DOHH2 (cell line): Measurements from ENCODE around the gene CDH4.

ENCODE experiments used
- CTCF ChIP-seq: fragments of 200-600 bp; sonication (generic); IDR thresholded peaks from one replicate; pipeline ENCODE4 v1.5.1; 2014; ENCODE audit warnings: antibody characterized with exemption, mild to moderate bottlenecking, low read depth, low read length; ENCODE audit not compliant: poor library complexity, severe bottlenecking
- EZH2phosphoT487 ChIP-seq: fragments of 200-600 bp; sonication (generic); IDR thresholded peaks from 2 replicates; pipeline ENCODE4 v1.6.1; 2017; ENCODE audit warnings: borderline replicate concordance, mild to moderate bottlenecking, antibody characterized with exemption, low read length, moderate library complexity, mixed read lengths

- TF ChIP-seq CTCF (no peak), EZH2phosphoT487 (no peak)
These were observed 446.8 kb downstream of the CDH4 start for GRCh38 chr20:61698598-61699494.
